PFSK-1 (cell line): Measurements from ENCODE around the gene PRSS57.

Experiments
- POLR2AphosphoS5 ChIP-seq: IDR thresholded peaks from 2 replicates; pipeline ENCODE4 v1.6.1; 2012; ENCODE audit warnings: low read depth, mild to moderate bottlenecking, control low read depth, low read length, moderate library complexity
- REST ChIP-seq, 2 experiments: IDR thresholded peaks; 2 replicates each; pipeline versions ENCODE4 v1.6.1 to v1.8.0; 2011 to 2012; ENCODE audit warnings: low read depth in 2 of 2, low read length in 2 of 2, control low read depth in 1 of 2, inconsistent platforms in 1 of 2, mild to moderate bottlenecking in 1 of 2, moderate library complexity in 1 of 2; ENCODE audit not compliant: insufficient read depth in 1 of 2
- SIN3A ChIP-seq: IDR thresholded peaks from 2 replicates; pipeline ENCODE4 v1.6.1; 2012; ENCODE audit warnings: mild to moderate bottlenecking, low read length, moderate library complexity, borderline replicate concordance; ENCODE audit not compliant: insufficient read depth
- TAF1 ChIP-seq: IDR thresholded peaks from 2 replicates; pipeline ENCODE4 v1.6.1; 2012; ENCODE audit warnings: low read length, control low read depth, borderline replicate concordance; ENCODE audit not compliant: insufficient read depth

DNA sequence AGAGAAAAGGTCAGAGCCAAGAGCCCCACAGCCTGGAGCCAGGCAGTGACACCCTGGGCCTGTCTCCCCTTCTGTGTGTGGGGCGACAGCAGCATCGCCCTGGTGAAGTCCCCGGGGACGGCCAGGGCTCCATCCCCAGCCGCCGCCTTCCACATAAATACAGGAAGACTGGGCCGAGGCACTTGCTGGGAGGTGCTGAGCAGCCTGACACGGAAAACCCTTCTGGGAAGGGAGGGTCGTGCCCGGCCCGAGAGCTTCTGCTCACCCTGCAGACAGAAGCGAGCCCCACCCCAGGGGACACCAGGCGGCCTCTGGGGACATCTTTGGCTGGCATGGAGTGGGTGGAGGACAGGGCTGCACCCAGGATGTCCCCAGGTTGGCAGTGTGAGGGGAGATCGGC lies 50.5 kb downstream of the PRSS57 start:
- TF ChIP-seq REST (IDR thresholded peaks at IDR 0.05; ENCODE audit: insufficient read depth in 1 of 2, low read depth in 2 of 2, low read length in 2 of 2) (no peak), POLR2AphosphoS5 (no peak), SIN3A (no peak), TAF1 (no peak)
